ENCODE measurements around the gene KCTD17.

KCTD17 gene

DNA sequence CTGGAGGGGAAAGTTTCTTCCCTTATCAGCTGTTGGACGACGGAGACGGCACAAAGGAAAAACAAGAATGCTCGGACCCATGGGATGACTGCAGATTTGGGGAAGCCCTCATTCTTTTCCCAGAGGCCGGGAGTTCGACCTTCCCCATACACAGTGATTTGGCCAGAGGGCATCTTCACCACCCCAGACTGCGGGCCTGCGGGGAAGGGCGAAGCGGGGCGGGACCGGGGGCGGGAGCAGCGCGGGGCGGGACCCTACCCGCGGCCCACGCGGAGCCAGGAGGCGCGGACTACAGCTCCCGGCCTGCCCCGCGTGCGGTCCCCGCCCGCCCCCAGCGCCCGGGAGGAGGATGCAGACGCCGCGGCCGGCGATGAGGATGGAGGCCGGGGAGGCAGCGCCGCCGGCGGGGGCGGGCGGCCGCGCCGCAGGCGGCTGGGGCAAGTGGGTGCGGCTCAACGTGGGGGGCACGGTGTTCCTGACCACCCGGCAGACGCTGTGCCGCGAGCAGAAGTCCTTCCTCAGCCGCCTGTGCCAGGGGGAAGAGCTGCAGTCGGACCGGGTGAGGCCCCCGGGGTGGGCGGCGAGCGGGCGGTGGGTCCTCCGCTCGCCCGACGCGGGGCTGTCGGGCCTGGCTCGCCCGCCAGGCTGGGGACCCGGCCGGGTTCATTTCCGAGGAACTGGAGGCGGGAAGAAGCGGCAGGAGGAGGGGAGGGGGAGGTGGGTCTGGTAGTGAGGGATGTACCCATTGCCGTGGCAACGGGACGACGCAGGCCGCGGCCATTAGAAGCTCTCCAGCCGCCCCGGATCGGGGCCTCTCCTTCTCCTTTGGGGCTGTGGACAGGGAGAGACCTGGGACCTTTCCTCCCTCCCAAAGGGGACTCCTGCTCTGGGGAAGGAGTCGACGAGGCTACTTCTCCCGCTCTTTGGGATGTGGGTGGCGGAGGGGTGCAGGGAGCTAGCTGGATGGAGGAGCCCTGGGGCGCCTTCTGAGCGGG lies at the start of gene KCTD17:
TSS of gene KCTD17 (plus strand) at position 352 of the 995 bp plus-strand sequence. CDS start at position 371, 19 bp downstream.
- peak in 46 of 51 donors; percentile 11 to 80 (median 45) for DNase-seq

DNA sequence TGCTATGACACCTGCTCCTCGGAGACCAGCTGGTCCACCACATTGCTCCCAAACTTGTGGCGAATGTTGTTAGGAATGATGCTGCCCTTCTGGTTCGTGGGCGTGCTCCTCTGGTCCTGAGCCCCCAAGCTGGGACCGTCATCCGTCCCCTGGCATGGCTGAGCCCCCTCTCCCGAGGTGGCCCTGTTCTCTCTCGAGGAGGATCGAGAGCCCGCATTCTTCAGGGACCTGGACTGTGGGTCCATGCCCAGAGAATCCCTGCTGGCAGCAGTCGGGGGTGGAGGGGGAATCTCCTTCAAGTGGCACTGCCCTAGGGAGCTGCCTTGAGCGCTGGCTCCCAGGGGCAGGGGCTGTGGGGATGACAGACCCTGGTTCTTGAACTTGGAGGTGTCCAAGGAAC lies 49.7 kb upstream of the KCTD17 start:
- DNase-seq: no peak

DNA sequence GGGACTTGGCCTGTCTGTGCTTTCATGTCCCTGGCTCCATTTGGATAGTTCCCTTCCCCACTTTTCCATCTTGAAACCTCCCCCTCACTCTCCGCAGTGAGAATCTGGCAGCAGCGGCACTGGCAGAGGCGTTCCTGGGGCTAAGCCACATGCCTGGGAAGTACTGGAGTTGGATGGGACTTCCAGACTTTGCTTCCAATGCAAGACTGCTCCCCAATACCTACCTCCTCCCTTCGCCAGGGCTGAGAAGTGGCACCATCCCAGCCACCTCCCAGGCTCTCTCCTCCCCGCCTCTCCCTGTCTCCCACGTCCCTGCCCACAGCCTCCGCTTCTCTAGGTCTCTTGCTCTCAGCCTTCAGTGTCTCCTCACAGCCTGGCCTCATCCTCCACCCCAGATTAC lies 48.9 kb upstream of the KCTD17 start:
- peak in 2 of 51 donors; percentile 16 to 24 for DNase-seq

DNA sequence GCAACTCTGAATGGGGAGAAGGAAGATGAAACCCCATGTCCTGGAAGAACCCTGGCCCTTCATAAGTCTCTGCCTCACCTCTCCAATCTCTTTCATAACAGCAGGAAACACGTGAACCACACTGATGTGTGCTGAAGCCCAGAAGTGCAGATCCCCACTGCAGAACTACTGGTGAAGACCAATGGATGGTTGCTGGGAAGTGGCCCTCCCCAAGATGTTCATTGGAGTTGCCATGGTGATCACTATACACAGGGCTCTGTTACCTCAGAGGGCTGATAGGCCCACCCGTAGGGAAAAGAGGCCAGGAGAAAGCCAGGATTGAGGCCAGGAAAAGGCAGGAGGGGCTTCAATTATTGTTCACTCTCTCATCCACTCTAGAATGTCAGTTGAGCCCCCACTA lies 43.9 kb upstream of the KCTD17 start:
- no peak for DNase-seq

DNA sequence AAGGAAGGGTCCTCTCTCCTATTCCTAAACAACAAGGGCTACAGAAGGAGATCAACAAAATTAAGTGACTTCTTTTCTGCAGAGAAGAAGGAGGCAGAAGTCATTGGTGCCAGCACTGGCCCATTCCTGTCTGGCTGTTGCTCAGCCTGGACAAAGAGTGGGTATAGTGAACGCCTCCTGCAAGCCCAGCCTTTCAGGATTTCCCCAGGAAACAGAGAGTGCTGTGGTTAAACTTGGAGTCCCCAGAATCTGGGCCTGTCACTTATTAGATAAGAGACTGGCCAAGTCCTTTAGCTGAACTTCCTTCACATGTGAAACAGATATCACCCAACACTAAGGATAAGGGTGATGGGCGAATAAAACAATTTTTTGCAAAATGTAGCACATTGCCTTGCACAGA lies 43.2 kb upstream of the KCTD17 start:
- DNase-seq: no peak

DNA sequence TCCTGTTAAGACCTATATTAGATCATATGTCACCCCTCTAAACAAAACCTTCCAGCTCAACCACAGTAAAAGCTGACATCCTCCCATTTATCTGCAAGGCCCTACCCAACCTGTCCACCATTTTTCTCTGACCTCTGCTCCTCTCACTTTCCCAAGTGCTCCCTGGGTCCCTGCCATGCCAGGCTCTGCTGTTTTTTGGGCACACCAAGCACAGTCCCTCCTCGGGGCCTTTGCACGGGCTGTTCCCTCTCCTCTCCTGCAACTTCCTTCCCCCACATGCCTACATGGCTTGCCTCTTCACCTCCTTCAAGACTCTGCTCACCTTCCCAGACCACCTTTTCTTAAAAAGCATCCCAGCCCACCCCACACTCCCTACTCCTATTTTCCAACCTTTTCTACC lies 42.1 kb upstream of the KCTD17 start:
- DNase-seq: no peak

- DNase-seq: no peak
These were observed 41.4 kb upstream of the KCTD17 start for GRCh38 chr22:37010174-37010573.

- no peak for DNase-seq
These were observed 40.6 kb upstream of the KCTD17 start for GRCh38 chr22:37010976-37011375.

DNA sequence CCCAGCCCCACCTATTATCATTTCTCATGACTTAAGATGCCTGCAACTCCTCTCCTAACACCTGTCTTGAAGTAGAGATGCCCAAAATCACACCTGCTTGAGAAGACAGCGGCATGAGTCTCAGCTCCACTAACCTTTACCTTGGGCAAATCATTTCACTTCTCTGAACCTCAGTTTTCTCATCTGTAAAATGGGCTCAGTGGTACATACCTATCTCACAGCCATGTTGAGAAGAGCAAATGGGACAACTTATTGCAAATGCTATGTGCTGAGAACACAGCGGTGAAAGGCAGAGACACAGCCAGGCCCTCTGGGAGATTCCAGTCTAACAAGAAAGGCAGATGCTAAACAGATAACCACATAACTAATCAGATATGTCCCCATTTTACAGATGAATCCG lies 40.1 kb upstream of the KCTD17 start:
- no peak for DNase-seq

DNA sequence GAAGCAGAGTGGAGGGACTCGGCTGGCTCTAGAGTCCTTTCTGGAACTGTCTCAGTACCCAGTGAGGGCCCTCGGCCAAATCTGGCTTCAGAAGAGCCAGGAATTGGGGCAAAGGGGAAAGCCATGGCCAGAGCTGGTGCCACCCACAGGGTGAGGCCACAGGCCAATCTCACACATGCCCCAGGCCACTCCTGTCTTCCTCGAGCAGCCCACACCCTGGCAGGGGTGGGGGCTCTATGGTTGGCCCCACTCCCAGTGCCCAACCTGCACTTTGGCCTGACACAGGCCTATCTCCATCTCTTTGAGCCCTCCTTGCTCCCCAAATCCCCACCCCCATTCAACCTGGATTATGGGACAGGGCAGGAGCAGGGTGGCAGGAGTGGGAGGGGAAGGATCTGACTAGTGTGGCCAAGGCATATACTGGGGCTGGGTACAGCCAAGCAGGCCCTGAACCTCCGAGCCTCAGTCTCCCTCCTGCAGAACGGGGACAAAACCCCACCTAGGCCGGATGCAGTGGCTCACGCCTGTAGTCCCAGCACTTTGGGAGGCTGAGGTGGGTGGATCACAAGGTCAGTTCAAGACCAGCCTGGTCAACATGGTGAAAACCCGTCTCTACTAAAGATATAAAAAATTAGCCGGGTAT lies 39.2 kb upstream of the KCTD17 start:
- peak in 25 of 51 donors; percentile 11 to 70 (median 44) for DNase-seq

DNA sequence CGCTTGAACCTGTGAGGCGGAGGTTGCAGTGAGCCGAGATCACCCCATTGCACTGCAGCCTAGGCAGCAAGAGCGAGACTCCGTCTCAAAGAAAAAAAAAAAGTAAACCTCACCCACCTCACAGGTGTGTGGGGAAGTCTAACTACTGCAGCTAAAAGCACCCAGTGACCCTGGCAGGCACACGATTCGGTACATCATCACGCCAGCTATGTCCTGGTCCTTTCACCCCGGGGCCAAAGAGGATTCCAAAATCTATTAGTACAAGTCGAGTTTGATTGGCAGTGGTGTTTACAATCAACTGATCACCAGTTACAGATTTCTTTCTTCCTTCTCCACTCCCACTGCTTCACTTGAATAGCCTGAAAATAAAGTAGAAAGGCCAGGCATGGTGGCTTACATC lies 38.6 kb upstream of the KCTD17 start:
- DNase-seq: no peak

GRCh38 chr22:37014415-37014806 lies 37.1 kb upstream of the KCTD17 start:
- no peak for DNase-seq

DNA sequence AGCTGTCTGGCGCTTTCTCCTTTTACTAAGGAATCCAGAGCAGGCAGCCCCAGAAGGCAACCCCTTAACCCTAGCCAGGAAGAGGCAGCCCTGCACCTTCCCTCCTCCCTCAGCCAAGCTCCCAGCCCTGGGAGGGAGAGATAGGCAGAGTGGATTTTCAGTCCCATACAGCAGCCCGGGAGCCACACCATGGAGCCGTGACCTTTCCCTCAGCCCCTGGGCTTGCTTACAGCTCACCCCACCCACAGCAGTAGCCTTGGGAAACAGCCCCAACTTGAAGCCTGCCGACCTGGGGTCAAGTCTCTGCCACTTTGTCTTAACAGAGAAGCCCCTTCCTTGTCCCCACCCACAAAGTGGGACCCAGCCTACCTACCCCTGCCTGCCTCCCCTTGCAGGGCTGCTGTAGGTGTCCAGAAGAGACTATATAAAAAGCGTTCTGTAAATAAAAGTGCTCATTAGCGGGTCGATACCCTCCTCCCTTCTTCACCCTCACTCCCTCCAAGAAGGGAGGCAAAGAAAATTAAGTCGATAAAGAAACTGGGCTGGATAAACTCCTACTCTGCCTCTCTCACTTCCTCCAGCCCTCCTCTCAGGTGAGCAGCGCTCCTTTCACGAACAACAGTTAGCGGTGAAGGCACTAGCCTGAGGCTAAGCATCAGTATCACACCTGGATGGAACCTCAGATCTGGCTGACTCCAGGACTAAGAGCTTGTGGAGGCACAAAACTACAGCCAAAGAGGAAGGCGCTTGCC lies 36.5 kb upstream of the KCTD17 start:
- DNase-seq: no peak

GRCh38 chr22:37015587-37015878 lies 36.0 kb upstream of the KCTD17 start:
- DNase-seq: no peak

DNA sequence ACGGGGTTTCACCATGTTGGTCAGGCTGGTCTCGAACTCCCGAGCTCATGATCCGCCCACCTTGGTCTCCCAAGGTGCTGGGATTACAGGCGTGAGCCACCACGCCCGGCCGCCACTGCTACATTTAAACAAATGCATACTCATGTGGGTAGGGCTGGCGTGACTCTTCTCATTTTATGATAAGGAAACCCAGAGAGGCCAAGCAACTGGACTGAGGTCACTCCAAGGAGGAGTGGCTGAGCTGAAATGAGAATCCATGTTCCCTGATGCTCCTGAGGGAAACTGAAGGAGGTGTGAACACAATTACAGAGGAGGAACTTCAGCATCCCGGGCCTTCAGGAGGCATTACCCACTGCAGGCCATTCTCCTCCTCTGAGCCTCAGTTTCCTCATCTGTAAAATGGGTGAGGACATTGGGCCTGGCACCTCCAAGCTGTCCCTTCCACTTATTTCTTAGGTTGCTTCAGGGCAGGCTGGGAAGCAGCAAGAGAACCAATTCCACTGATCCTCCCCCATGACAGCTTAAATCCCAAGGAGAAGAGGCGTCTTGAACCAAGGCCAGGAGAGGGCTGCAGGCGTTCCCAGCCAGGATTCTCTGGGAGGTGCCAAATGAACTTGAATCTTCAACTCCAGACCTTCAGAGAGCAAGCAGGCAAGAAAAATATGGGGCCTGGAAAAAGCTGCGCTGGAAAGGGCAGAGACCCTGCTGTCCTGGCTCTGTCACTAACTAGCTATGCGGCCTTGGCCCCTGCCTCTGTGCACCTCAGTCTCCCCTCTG lies 35.2 kb upstream of the KCTD17 start:
- DNase-seq: no peak

- DNase-seq: peak in 2 of 51 donors; percentile 25 to 32
These were observed 34.2 kb upstream of the KCTD17 start for GRCh38 chr22:37017356-37017755.

GRCh38 chr22:37018086-37018814 lies 33.3 kb upstream of the KCTD17 start:
- peak in 5 of 51 donors; percentile 20 to 65 (median 47) for DNase-seq

DNA sequence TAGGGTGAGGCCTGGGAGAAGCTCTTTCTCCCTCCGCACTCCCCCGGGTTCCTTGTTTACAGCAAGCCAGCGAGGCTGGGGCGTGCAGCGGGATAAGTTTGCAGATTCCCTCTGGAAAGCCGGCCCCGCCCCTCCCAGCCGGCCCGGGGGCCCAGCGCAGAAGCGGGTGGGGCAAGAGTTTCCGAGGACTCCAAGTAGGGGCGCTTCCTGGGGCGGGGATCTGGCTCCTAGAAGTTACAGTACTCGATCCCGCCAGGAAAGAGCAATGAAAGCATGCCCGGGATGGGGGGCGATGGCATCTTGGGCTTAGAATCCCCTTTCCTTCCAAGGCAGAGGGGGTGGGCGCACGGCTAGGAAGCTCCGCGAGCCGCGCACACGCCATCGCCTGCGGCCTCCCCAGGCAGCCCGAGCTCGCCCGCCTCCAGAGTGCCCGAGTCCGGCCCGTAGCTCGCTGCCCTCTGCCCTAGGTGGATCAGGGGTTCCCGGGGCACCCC lies 32.7 kb upstream of the KCTD17 start:
- DNase-seq: peak in 24 of 51 donors; percentile 24 to 69 (median 49)

GRCh38 chr22:37019309-37020191 lies 32.0 kb upstream of the KCTD17 start, which contains the start of the genes MPST and TST:
TSS of gene MPST (plus strand) at chr22:37019742. CDS start at chr22:37019837, 95 bp downstream.
TSS of gene TST (minus strand) at chr22:37019447. CDS start at chr22:37018732, 715 bp downstream.
- peak in 50 of 51 donors; percentile 25 to 87 (median 74) for DNase-seq
